Measurements from ENCODE around the gene USP12.

- TF ChIP-seq CTCF (IDR thresholded peaks at IDR 0.05; ENCODE audit: insufficient read depth, low read depth, low read length) (no peak), EZH2 (IDR thresholded peaks at IDR 0.05; ENCODE audit: insufficient read depth, low read length) (no peak)
Measured at GRCh38 chr13:27188239-27188638, 16.6 kb upstream of the USP12 start.

Measured in astrocyte (in vitro differentiated cells and primary cell).